LNCaP clone FGC (cell line): ENCODE measurements around the gene MACROD1.

Experiments used
- DNase-seq: peaks from one replicate; pipeline ENCODE4 v3.0.0-alpha.2; 2011; ENCODE audit warnings: low read depth
- H3K4me3 ChIP-seq: 2 replicates; pipeline ENCODE4 v1.5.1; 2011; ENCODE audit warnings: mild to moderate bottlenecking, low read depth, low read length, control low read depth
- TF ChIP-seq, protein P1 (sequence below): IDR thresholded peaks from 2 replicates; pipeline ENCODE4 v1.5.1; 2012; ENCODE audit warnings: mild to moderate bottlenecking; ENCODE audit not compliant: control insufficient read depth, insufficient read depth; ENCODE audit errors: extremely low read depth

The MACROD1 gene

DNA sequence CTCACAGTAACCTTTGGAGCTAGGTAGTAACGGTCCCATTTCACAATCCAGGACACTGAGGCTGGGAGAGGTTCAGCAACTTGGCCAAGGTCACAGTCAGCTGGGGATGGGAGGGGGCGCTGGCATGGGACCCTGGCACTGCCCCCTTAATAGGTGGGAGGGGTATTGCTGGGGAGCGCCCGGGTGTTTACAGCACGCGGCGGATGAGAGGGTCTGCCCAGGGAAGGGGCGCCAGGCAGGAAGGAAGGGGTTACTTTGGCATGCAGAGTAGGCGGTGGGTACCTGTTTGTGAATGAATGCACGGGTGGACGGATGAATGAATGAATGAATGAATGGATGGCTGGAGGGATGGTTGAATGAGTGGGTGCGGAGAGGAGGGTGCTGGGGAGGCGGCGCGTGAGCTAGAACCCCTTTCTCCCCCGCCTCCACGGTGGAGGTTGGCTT, 130.8 kb downstream of the MACROD1 start:
- no peak overlapping the region for H3K4me3 ChIP-seq
- TF ChIP-seq, protein P1, sequence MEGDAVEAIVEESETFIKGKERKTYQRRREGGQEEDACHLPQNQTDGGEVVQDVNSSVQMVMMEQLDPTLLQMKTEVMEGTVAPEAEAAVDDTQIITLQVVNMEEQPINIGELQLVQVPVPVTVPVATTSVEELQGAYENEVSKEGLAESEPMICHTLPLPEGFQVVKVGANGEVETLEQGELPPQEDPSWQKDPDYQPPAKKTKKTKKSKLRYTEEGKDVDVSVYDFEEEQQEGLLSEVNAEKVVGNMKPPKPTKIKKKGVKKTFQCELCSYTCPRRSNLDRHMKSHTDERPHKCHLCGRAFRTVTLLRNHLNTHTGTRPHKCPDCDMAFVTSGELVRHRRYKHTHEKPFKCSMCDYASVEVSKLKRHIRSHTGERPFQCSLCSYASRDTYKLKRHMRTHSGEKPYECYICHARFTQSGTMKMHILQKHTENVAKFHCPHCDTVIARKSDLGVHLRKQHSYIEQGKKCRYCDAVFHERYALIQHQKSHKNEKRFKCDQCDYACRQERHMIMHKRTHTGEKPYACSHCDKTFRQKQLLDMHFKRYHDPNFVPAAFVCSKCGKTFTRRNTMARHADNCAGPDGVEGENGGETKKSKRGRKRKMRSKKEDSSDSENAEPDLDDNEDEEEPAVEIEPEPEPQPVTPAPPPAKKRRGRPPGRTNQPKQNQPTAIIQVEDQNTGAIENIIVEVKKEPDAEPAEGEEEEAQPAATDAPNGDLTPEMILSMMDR = no peak
- no peak for DNase-seq

DNA sequence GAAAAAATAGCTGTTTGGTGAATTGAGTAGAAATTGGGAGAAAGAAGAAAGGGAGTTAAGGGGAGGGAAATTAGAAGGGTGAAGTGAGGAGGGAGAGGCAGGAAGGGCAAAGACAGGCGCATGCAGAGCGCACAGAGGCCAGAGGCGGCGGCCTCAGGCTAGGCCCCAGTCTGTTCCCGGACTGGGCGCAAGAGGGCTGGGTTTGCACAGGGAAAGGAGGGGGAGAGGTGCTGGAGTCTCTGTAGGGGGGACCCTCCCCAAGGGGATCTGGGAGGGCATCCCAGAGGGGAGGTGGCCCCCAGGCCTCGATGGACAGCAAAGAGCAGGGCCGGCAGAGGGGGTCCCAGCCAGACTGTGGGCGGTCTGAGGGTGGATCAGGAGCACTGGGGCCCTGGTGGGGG, 131.5 kb downstream of the MACROD1 start:
- no peak overlapping the region for H3K4me3 ChIP-seq
- TF ChIP-seq, protein P1 = no peak
- no peak for DNase-seq

DNA sequence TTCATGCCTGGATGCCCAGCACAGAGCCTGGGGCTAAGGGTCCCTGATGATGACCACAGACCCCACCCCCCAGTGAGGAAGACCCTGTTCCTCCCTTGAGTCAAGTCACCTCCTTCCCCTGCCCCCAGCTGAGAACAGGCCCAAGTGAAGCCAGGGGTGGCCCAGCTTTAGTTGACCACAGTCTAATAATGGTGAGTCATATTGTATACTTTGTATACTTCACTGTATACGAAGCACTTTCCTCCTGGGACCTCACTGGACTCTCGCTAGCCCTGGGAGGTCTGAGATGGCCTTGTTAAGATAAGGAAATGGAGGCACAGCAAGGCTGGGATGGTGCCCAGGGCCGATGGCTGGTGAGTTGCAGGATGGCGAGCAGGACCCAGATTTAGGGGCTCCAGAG, 133.9 kb downstream of the MACROD1 start:
- no peak overlapping the region for H3K4me3 ChIP-seq
- no peak for DNase-seq
- TF ChIP-seq, protein P1 = no peak

DNA sequence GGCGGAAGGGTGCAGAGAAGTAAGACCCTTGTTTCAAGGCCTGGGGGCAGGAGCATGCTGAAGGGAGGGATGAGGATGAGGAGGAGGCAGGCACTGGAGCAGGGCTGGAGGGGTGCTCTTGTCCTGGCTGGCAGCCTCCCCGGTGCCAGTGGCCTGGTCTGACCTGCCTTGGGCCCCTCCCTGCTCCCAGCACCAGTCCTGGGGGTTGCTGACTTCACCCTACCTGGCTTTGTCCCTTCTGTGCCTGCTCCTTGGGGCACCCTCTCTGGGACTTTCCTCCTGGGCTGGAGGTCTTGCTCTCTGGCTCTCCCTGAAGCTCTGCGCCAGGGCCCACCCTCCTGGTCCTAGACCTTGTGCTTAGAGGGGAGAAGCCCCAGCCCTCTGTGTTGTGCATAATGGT, 134.9 kb downstream of the MACROD1 start:
- TF ChIP-seq, protein P1 = no peak
- DNase-seq = no peak
- H3K4me3 ChIP-seq = no peak overlapping the region

DNA sequence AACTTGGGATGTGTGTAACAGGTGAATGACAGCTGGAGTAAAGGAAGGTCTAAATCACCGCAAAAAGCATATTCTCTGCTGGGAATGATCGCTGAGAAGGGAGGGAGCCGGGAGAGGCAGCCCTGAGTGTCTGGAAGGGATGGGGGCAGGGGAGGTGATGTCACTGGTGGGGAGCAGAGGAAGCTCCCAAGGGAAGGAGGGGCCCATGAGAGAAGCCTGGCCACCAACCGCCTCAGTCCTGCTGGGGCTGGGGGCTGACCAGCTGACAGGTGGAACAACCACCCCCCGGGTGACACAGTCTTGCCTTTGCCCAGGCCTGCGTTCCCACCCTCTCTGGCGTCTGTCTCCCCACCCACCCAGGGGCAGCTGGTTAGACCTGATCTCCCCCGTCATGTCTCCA, 136.1 kb downstream of the MACROD1 start:
- TF ChIP-seq, protein P1 = no peak
- no peak for DNase-seq
- no peak overlapping the region for H3K4me3 ChIP-seq

DNA sequence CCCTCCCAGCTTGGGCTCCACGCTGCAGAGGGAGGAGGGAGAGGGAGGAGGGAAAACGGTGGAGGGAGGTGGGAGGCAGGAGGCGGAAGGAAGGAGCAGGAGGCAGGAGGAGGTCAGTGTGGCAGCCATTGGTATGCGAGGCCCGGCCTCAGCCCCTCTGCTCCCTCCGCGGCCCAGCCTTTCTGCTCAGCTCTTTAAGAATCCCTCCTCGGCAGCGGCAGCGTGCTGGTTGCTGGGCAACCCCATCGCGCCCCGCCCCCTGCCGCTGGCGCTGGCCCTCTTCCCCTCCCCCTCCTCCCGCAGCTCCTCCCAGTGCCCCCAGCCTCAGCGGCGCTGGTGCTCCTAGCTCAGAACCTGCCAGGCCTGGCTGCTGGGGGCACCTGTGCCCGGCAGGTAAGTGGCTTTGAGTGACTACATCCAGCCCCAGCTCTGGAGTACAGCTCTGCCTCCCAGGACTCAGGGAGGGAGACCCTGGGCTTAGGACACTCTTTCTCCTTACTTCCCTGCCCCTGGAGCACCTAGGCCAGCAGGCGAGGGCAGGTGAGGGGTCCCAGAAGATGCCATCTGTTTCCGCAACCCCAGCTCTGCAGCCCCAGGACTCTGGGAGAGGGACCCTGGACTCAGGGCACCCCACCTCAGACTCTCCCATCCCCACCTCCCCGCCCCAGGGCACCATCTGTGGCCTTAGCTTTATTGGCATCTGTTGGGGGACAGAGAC, 137.4 kb downstream of the MACROD1 start:
- no peak for DNase-seq
- no peak overlapping the region for H3K4me3 ChIP-seq
- TF ChIP-seq, protein P1 = no peak
